GM12864 (cell line): ENCODE measurements around the gene EML6.

ENCODE experiments used
- DNase-seq: peaks from one replicate; pipeline ENCODE4 v3.0.0-alpha.2; 2011; ENCODE audit warnings: low read depth
- H3K4me3 ChIP-seq: 2 replicates; pipeline ENCODE4 v1.5.1; 2011; ENCODE audit warnings: mild to moderate bottlenecking, low read depth, low read length, control low read depth
- CTCF ChIP-seq: IDR thresholded peaks from 2 replicates; pipeline ENCODE4 v1.5.1; 2011; ENCODE audit warnings: low read depth, mild to moderate bottlenecking, moderate library complexity, low read length, control low read depth, inconsistent platforms; ENCODE audit errors: missing control alignments

EML6 gene

GRCh38 chr2:54897420-54898310, 174.2 kb downstream of the EML6 start:
- no peak for TF ChIP-seq CTCF
- H3K4me3 ChIP-seq = no peak overlapping the region
- DNase-seq = no peak

GRCh38 chr2:54898456-54899226, 175.2 kb downstream of the EML6 start:
- H3K4me3 ChIP-seq = no peak overlapping the region
- no peak for DNase-seq
- no peak for TF ChIP-seq CTCF

GRCh38 chr2:54899576-54900200, 176.2 kb downstream of the EML6 start:
- no peak for DNase-seq
- peak; percentile 28 for TF ChIP-seq CTCF
- H3K4me3 ChIP-seq = no peak overlapping the region

GRCh38 chr2:54901224-54901986, 177.9 kb downstream of the EML6 start:
- no peak for DNase-seq
- TF ChIP-seq CTCF = no peak

GRCh38 chr2:54902763-54903162, 179.3 kb downstream of the EML6 start:
- no peak overlapping the region for H3K4me3 ChIP-seq
- TF ChIP-seq CTCF = no peak
- no peak for DNase-seq

More at GRCh38 chr2:54901224-54901986, 177.9 kb downstream of the EML6 start:
- no peak overlapping the region for H3K4me3 ChIP-seq

- TF ChIP-seq CTCF = no peak
- DNase-seq = no peak
- no peak overlapping the region for H3K4me3 ChIP-seq
Measured at GRCh38 chr2:54903736-54904554, 180.5 kb downstream of the EML6 start.
